ENCODE data around the gene USP37.

USP37 gene

DNA sequence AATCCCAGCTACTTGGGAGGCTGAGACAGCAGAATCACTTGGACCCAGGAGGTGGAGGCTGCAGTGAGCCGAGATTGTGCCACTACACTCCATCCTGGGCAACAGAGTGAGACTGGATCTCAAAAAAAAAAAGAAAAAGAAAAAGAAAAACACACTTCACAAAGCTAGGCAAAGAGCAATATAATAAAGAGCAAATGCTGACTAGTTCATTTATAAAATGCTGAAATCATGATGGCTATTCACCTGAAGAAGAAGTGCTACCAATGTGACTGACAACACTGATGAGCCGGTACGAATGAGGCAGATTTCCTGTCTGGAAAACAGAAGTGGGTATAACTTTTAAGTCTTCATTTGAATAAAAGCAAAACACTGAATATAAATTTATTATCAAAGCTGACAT, 111.3 kb downstream of the USP37 start:
- TF ChIP-seq CTCF (IDR thresholded peaks at IDR 0.05; ENCODE audit: control extremely low read depth, extremely low read depth, low read depth, missing control alignments) = no peak
- no peak for DNase-seq (ENCODE audit: extremely low spot score)
- ChIA-PET CTCF (interaction anchor here (1.2 to 1.6 kb wide), 3 partner anchors 9 to 17 kb away, joined by 3 to 5 read pairs (median 3); no protein-coding TSS in a partner anchor), POLR2A (no interaction called here)

DNA sequence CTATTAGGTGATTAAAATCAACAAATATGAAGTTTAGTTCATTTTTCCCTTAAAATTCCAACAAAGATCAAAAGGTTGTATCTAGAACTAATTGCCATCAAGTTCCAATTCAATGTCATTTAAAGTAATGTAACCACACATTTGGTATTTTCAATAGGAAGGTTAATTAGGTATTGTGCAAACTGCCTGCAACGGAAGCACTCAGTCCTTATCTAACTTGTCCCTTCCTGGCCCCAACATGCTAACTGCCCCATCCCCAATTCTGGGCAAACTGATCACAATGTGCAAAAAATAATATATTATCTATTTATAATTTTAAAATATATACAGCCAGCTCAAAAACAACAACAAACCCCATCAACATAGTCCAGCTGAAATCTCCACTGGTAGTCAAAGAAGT, 116.1 kb downstream of the USP37 start:
- DNase-seq (ENCODE audit: extremely low spot score) = no peak
- ChIA-PET CTCF (interaction anchor here (1.2 to 1.5 kb wide), 2 partner anchors 39 to 196 kb away, joined by 4 read pairs; no protein-coding TSS in a partner anchor), POLR2A (no interaction called here)
- TF ChIP-seq CTCF (IDR thresholded peaks at IDR 0.05; ENCODE audit: control extremely low read depth, extremely low read depth, low read depth, missing control alignments) = no peak

- no peak for DNase-seq (ENCODE audit: extremely low spot score)
- no peak for TF ChIP-seq CTCF (IDR thresholded peaks at IDR 0.05; ENCODE audit: control extremely low read depth, extremely low read depth, low read depth, missing control alignments)
- POLR2A ChIA-PET = no interaction called here
- CTCF ChIA-PET = interaction anchor here (0.8 kb wide), 1 partner anchor 18 kb away, joined by 3 read pairs; no protein-coding TSS in a partner anchor
Measured at GRCh38 chr2:218448934-218449333, 119.2 kb downstream of the USP37 start.

GRCh38 chr2:218447072-218447471, 121.1 kb downstream of the USP37 start:
- ChIA-PET CTCF (interaction anchor here (1.2 to 2.0 kb wide), 2 partner anchors 17 to 19 kb away, joined by 3 to 6 read pairs; no protein-coding TSS in a partner anchor), POLR2A (no interaction called here)
- DNase-seq (ENCODE audit: extremely low spot score) = no peak
- no peak for TF ChIP-seq CTCF (IDR thresholded peaks at IDR 0.05; ENCODE audit: control extremely low read depth, extremely low read depth, low read depth, missing control alignments)

GRCh38 chr2:218446547-218446946, 121.6 kb downstream of the USP37 start:
- no peak for DNase-seq (ENCODE audit: extremely low spot score)
- ChIA-PET CTCF (interaction anchor here (1.2 to 2.0 kb wide), 2 partner anchors 18 kb away, joined by 3 to 6 read pairs; no protein-coding TSS in a partner anchor), POLR2A (no interaction called here)
- TF ChIP-seq CTCF (IDR thresholded peaks at IDR 0.05; ENCODE audit: control extremely low read depth, extremely low read depth, low read depth, missing control alignments) = no peak

GRCh38 chr2:218445602-218446001, 122.5 kb downstream of the USP37 start:
- ChIA-PET CTCF (interaction anchor here (1.4 to 2.0 kb wide), 4 partner anchors 8 to 402 kb away, joined by 3 to 8 read pairs (median 5); no protein-coding TSS in a partner anchor), POLR2A (no interaction called here)
- no peak for TF ChIP-seq CTCF (IDR thresholded peaks at IDR 0.05; ENCODE audit: control extremely low read depth, extremely low read depth, low read depth, missing control alignments)
- no peak for DNase-seq (ENCODE audit: extremely low spot score)
